ENCODE results near the gene RPL41. TPM values are rescaled to one million over a fixed set of nuclear protein-coding genes. Genes with fewer than 3 reads are reported as not detected.
A peak's percentile ranks its signal among the peaks of the same experiment; 100 is the strongest.
"Not testable (repeated sequence)": the region's sequence is repeated elsewhere in the genome, so short reads cannot be mapped to it uniquely, and the experiment has no call there.

The RPL41 gene
- total RNA-seq, 1 experiment from 2014 or later = 4,637 TPM

- Histone ChIP-seq H2BK15ac (ENCODE audit: low read depth, low read length) (no peak overlapping the region), H3K27me3 (ENCODE audit: insufficient read depth, low read length) (no peaks in the 10 kb centered on the region), H4K20me1 (ENCODE audit: control insufficient read depth, insufficient read depth, insufficient read length) (no peaks in the 10 kb centered on the region), H3K4ac (ENCODE audit: low read depth, low read length) (no peak overlapping the region), H4K8ac (replicated peaks; ENCODE audit: insufficient read length, low read depth, low read length) (no peak overlapping the region), H4K91ac (ENCODE audit: insufficient read length, low read depth, low read length) (no peak overlapping the region), H2AFZ (ENCODE audit: low read length) (no peak overlapping the region), H3K4me2 (ENCODE audit: insufficient read depth, insufficient read length, low read length) (no peak overlapping the region), H3K79me1 (ENCODE audit: insufficient read depth, low read depth, low read length, poor library complexity, severe bottlenecking) (no peaks in the 10 kb centered on the region), H2BK120ac (ENCODE audit: low read depth, low read length, poor library complexity, severe bottlenecking) (no peak overlapping the region), H3K9ac (ENCODE audit: extremely low read depth, insufficient read length, low read length) (no peak overlapping the region), H3K23me2 (ENCODE audit: insufficient read length, low read depth, low read length, poor library complexity, severe bottlenecking) (peaks cover under 1% of the 10 kb centered on the region), H3K23ac (ENCODE audit: insufficient read length, low read depth, low read length) (no peak overlapping the region), H3K18ac (ENCODE audit: insufficient read length, low read depth, low read length) (no peak overlapping the region), H3K27ac (ENCODE audit: insufficient read length, low read depth, low read length) (no peak overlapping the region), H4K5ac (ENCODE audit: insufficient read length, low read depth, low read length) (no peak overlapping the region), H3K79me2 (ENCODE audit: insufficient read depth, low read length) (no peaks in the 10 kb centered on the region), H3K56ac (ENCODE audit: insufficient read length, low read depth, low read length) (no peak overlapping the region), H2BK5ac (ENCODE audit: insufficient read length, low read length) (no peak overlapping the region), H2BK20ac (ENCODE audit: low read depth, low read length, poor library complexity, severe bottlenecking) (no peak overlapping the region), H3K14ac (ENCODE audit: insufficient read depth, low read length) (no peak overlapping the region), H2BK12ac (ENCODE audit: insufficient read length, low read depth, low read length) (no peak overlapping the region), H3T11ph (ENCODE audit: low read length) (no peak overlapping the region), H2AK5ac (ENCODE audit: insufficient read length, low read length) (no peak overlapping the region), H3K9me3 (ENCODE audit: control insufficient read depth, low read depth, low read length) (no peaks in the 10 kb centered on the region), H3K4me1 (ENCODE audit: insufficient read depth, low read length) (no peaks in the 10 kb centered on the region)
- Mint-ChIP-seq H3K4me1 (peaks cover 5 to 8% of the 10 kb centered on the region in 2 experiments), H3K36me3 (ENCODE audit: insufficient read depth in 1 of 3, low read depth in 3 of 3) (no peaks in the 10 kb centered on the region; a peak in 1 of 7 replicates), H3K4me3 (no peak overlapping the region), H3K9me3 (peaks cover 3% of the 10 kb centered on the region in 2 experiments; a peak in 4 of 5 replicates), H3K27ac (no peak overlapping the region), H3K27me3 (ENCODE audit: low read depth) (no peaks in the 10 kb centered on the region)
- DNase-seq = no peak
- no CpG with 5 or more reads among the region's 5 CpGs for WGBS (ENCODE audit: extremely low coverage, insufficient read length, low lambda C conversion rate)
- no peak for TF ChIP-seq CTCF (conservative IDR thresholded peaks at IDR 0.05)
Measured at GRCh38 chr12:56074396-56074795, 42.0 kb upstream of the RPL41 start.

GRCh38 chr12:56077966-56078365 lies 38.5 kb upstream of the RPL41 start:
- not testable (repeated sequence) for H3K4me1 ChIP-seq (ENCODE audit: insufficient read depth, low read length); H2BK120ac ChIP-seq (ENCODE audit: low read depth, low read length, poor library complexity, severe bottlenecking); H4K20me1 ChIP-seq (ENCODE audit: control insufficient read depth, insufficient read depth, insufficient read length); H2AK5ac ChIP-seq (ENCODE audit: insufficient read length, low read length); H3K4me2 ChIP-seq (ENCODE audit: insufficient read depth, insufficient read length, low read length); H4K5ac ChIP-seq (ENCODE audit: insufficient read length, low read depth, low read length); H2AFZ ChIP-seq (ENCODE audit: low read length); H3K79me2 ChIP-seq (ENCODE audit: insufficient read depth, low read length); H2BK15ac ChIP-seq (ENCODE audit: low read depth, low read length); H3K27me3 ChIP-seq (ENCODE audit: insufficient read depth, low read length); H3K9me3 Mint-ChIP-seq; H3K23ac ChIP-seq (ENCODE audit: insufficient read length, low read depth, low read length); H2BK12ac ChIP-seq (ENCODE audit: insufficient read length, low read depth, low read length); H3K9ac ChIP-seq (ENCODE audit: extremely low read depth, insufficient read length, low read length); H3K9me3 ChIP-seq (ENCODE audit: control insufficient read depth, low read depth, low read length); H3K18ac ChIP-seq (ENCODE audit: insufficient read length, low read depth, low read length); H3K27ac Mint-ChIP-seq; H3T11ph ChIP-seq (ENCODE audit: low read length); H3K36me3 Mint-ChIP-seq (ENCODE audit: insufficient read depth in 1 of 3, low read depth in 3 of 3); H3K14ac ChIP-seq (ENCODE audit: insufficient read depth, low read length); H4K8ac ChIP-seq (replicated peaks; ENCODE audit: insufficient read length, low read depth, low read length); H3K4ac ChIP-seq (ENCODE audit: low read depth, low read length); H3K79me1 ChIP-seq (ENCODE audit: insufficient read depth, low read depth, low read length, poor library complexity, severe bottlenecking); H2BK5ac ChIP-seq (ENCODE audit: insufficient read length, low read length); H3K27ac ChIP-seq (ENCODE audit: insufficient read length, low read depth, low read length); DNase-seq; H4K91ac ChIP-seq (ENCODE audit: insufficient read length, low read depth, low read length); H2BK20ac ChIP-seq (ENCODE audit: low read depth, low read length, poor library complexity, severe bottlenecking); H3K27me3 Mint-ChIP-seq (ENCODE audit: low read depth); H3K56ac ChIP-seq (ENCODE audit: insufficient read length, low read depth, low read length)
- peaks cover 13% of the 10 kb centered on the region for H3K23me2 ChIP-seq (ENCODE audit: insufficient read length, low read depth, low read length, poor library complexity, severe bottlenecking)
- no CpG with 5 or more reads among the region's 9 CpGs for WGBS (ENCODE audit: extremely low coverage, insufficient read length, low lambda C conversion rate)
- peaks cover 19 to 22% of the 10 kb centered on the region in 2 experiments for H3K4me1 Mint-ChIP-seq
- peak overlapping the region in 1 of 2 experiments; percentile 93; a peak in 2 of 5 replicates for H3K4me3 Mint-ChIP-seq
